ENCODE measurements around the gene IL1RN. TPM values are rescaled to one million over a fixed set of nuclear protein-coding genes. Genes with fewer than 3 reads are reported as not detected.
A peak's percentile ranks its signal among the peaks of the same experiment; 100 is the strongest.

The IL1RN gene
- total RNA-seq, 1 donor from 2014 or later, result not detected

GRCh38 chr2:113183264-113183663, 55.9 kb downstream of the IL1RN start:
- peak; percentile 59 for DNase-seq (ENCODE audit: low spot score)
- no peak overlapping the region for H3K4me3 Mint-ChIP-seq (ENCODE audit: unreplicated experiment)
- peaks cover 8% of the 10 kb centered on the region for H3K4me1 Mint-ChIP-seq (ENCODE audit: low read depth)
- TF ChIP-seq CTCF (IDR thresholded peaks at IDR 0.05), result no peak
- no peak overlapping the region for H3K27ac Mint-ChIP-seq (ENCODE audit: unreplicated experiment)
- no peaks in the 10 kb centered on the region for H3K9me3 Mint-ChIP-seq (ENCODE audit: low read depth)
- H3K27me3 Mint-ChIP-seq (ENCODE audit: low read depth), result no peaks in the 10 kb centered on the region
- H3K36me3 Mint-ChIP-seq (ENCODE audit: low read depth), result no peaks in the 10 kb centered on the region

Other genes with a start within 250 kb of the IL1RN start
- not detected in 3 replicates for gene IL37, start 216.4 kb upstream of the IL1RN start, total RNA-seq
- gene IL36G, start 149.6 kb upstream of the IL1RN start, total RNA-seq, result not detected in 3 replicates
- not detected in 3 replicates for gene IL36A, start 122.1 kb upstream of the IL1RN start, total RNA-seq
- not detected in 3 replicates for gene IL36B, start 74.7 kb upstream of the IL1RN start, total RNA-seq
- gene IL36RN, start 68.4 kb upstream of the IL1RN start, total RNA-seq, result not detected in 3 replicates
- gene IL1F10, start 59.6 kb upstream of the IL1RN start, total RNA-seq, result not detected in 3 replicates
- gene PSD4, start 46.4 kb downstream of the IL1RN start, total RNA-seq, result 5.2 to 5.5 TPM (median 5.2 TPM) in 3 replicates
- gene PAX8, start 151.3 kb downstream of the IL1RN start, total RNA-seq, result 0.29 TPM in 1 of 3 replicates, not detected in the others